HG02610 (cell line): ENCODE data around the gene STK4.
"Not testable (repeated sequence)": the region's sequence is repeated elsewhere in the genome, so short reads cannot be mapped to it uniquely, and the experiment has no call there.

ENCODE experiments used
- ATAC-seq: cut with Tn5 transposase; IDR thresholded peaks from one replicate; pipeline ENCODE4 v1.9.1; 2021; ENCODE audit warnings: mild to moderate bottlenecking, moderate library complexity; ENCODE audit not compliant: unreplicated experiment

The STK4 gene

GRCh38 chr20:45052698-45053429, 86.6 kb downstream of the STK4 start:
- no peak for ATAC-seq

GRCh38 chr20:45053430-45054351, 87.4 kb downstream of the STK4 start:
- ATAC-seq, result no peak

GRCh38 chr20:45055056-45055455, 88.7 kb downstream of the STK4 start:
- ATAC-seq, result no peak

- no peak for ATAC-seq
These were observed 90.3 kb downstream of the STK4 start for GRCh38 chr20:45056473-45057173.

- ATAC-seq, result no peak
These were observed 92.0 kb downstream of the STK4 start for GRCh38 chr20:45058168-45058850.

- ATAC-seq, result no peak
These were observed 92.9 kb downstream of the STK4 start for GRCh38 chr20:45059022-45059728.

GRCh38 chr20:45060294-45060693, 94.0 kb downstream of the STK4 start:
- no peak for ATAC-seq

- no peak for ATAC-seq
These were observed 94.9 kb downstream of the STK4 start for GRCh38 chr20:45061244-45061643.

- ATAC-seq, result not testable (repeated sequence)
These were observed 96.8 kb downstream of the STK4 start for GRCh38 chr20:45063107-45063506.

- no peak for ATAC-seq
These were observed 98.5 kb downstream of the STK4 start for GRCh38 chr20:45064812-45065211.

- no peak for ATAC-seq
These were observed 100.1 kb downstream of the STK4 start for GRCh38 chr20:45066372-45066771.

GRCh38 chr20:45067087-45067486, 100.8 kb downstream of the STK4 start:
- no peak for ATAC-seq

GRCh38 chr20:45067558-45067957, 101.2 kb downstream of the STK4 start:
- ATAC-seq, result no peak

GRCh38 chr20:45069261-45069660, 102.9 kb downstream of the STK4 start:
- ATAC-seq, result no peak

GRCh38 chr20:45070932-45071632, 104.8 kb downstream of the STK4 start:
- no peak for ATAC-seq

GRCh38 chr20:45072066-45072465, 105.8 kb downstream of the STK4 start:
- no peak for ATAC-seq

GRCh38 chr20:45073221-45073620, 106.9 kb downstream of the STK4 start:
- ATAC-seq, result no peak

- no peak for ATAC-seq
These were observed 111.2 kb downstream of the STK4 start for GRCh38 chr20:45077559-45077958.

GRCh38 chr20:45080867-45081624, 114.7 kb downstream of the STK4 start:
- no peak for ATAC-seq
